Stimulated activated CD4-positive, alpha-beta T cell treated with anti-CD3 and anti-CD28 coated beads, Interleukin-1b, Interleukin-23, amount 100 ng/mL, for 24 hours (primary cell): ENCODE data around the gene AGBL1.

Experiments
- DNase-seq, 4 experiments: peaks; one replicate each; pipeline ENCODE4 v3.0.0-alpha.2; 2020; ENCODE audit warnings: low read depth in 4 of 4, low spot score in 1 of 4

Gene AGBL1

DNA sequence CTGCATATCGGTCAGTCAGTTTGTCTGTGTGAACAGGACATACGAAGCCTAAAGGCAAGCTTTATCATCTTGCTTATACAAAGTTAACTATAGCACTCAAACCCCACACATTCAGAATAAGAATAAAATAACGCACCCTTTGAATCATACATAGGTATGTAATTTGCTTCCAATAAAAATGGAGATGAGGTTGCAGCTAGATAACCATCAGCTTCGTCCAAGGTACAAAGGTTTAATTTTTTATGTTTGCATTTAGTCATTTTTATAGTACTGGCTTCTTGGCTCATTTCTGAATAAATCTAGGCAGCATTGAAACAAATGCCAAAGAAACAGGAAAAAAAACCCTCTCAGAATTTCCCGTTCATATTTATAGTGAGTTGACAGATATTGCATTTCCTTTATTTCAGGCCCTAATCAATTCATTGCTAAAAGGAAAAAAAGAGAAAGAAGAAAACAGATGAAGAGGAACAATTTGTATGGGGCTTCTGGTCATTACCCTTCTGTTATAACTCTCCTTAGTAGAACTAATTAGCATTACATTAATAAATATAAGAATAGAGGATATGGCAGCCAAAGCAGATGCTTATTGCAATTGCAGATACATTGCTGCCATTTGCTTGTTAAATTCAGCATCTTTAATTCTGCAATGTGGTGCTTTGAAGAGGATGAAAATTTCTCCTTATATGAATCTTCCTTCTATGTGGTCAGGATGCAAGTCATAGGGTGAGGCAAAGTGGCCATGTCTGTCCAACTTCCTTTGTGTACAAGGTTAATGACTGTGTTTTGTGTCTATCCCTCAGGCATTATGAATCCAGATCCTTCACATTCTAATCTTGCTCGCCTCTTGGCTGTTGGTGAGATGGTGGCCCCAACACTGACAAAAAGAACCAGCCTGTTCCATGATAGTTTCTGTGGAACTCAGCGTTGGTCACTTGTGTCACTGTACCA is 550.0 kb downstream of the AGBL1 start:
- DNase-seq = no peak

- DNase-seq = no peak
These were observed 551.3 kb downstream of the AGBL1 start for GRCh38 chr15:86630946-86631345.

DNA sequence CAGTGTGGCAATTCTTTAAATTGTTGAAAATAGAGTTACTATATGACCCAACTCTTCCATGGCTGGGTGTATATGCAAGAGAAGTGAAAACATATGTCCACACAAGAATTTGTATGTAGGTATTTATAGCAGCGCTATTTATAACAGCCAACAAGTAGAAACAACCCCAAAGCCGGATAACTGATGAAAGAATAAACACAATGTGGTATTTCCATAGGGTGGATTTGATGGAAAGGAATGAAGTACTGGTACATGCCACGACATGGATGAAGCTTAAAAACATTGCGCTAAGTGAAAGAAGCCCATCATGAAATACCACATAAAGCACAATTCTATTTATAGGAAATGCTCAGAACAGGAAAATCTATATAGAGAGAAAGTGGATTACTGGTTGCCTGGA is 554.5 kb downstream of the AGBL1 start:
- no peak for DNase-seq

DNA sequence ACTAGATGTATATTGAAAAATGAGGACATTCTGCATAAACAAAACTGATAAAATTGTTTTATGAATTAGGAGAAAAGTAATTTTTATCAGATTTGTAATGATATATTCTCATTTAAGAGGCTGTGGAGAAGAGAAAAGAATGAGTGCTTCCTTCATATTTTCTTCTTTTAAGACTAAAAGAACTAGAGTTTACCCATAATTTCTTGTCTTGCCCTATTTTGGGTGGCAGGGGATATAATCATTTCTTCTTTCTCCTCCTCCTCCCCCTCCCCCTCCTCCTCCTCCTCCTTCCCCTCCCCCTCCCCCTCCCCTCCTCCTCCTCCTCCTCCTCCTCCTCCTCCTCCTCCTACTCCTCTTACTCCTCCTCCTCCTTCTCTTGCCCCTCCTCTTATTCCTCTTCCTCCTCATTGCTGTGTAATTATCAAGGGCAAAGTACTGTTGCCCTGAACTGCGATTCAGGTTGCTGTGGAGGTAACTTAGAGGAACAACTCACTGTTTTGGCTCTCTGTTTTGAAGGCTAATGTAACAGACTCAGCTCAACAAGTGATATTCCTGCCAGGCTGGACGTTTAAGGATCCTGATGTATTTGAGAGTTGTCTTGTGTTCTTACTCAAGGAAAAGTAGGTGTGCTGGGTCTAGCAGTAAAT is 555.4 kb downstream of the AGBL1 start:
- no peak for DNase-seq

- DNase-seq = no peak
These were observed 564.7 kb downstream of the AGBL1 start for GRCh38 chr15:86644339-86644738.

DNA sequence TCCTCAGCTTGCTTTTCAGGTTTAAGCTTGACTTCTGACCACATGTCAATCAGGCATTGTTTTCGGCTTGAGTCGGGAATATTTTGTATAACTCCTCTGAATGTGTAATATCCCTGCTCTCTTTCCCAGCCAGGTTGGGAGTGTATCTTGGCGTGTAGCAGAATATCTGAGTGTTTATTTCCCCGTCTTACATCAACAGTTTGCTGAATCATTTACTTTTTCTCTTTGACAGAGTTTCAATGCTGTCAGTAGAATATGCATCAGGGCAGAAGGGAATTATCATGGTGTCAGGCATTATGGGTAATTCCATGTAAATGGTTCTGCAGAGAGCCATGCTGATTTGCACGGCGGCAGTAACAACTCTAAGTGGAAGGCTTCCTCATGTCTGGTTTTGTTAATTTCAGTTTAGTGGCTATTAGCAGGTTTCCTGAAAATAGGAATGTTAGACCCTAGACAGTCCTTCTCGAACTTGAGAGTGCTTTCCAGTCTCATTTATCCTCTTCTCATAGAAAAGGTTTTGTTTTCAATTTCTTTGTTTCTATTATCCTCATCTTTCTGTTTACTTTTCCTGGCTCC is 566.3 kb downstream of the AGBL1 start:
- no peak for DNase-seq

GRCh38 chr15:86647810-86648440 is 568.3 kb downstream of the AGBL1 start:
- DNase-seq = no peak

DNA sequence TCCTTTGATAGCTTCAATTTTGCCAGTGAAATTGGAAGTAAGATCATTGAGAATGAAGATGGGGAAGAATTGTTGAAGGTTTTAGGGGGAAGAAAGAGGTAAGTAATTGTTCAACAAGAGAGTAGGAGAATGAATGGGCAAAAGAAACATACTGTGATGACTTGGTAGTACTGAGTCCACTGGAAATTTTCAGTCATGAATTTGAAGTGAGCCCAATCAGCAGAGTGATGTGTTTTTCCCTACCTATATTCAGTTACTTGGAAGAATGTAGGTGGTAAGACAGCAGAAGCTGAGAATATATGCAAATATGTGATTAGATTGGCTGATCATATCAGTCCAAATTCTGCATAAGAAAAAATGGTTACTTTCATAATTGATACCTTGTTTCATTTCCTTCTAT is 569.6 kb downstream of the AGBL1 start:
- DNase-seq = no peak

GRCh38 chr15:86650094-86650493 is 570.4 kb downstream of the AGBL1 start:
- no peak for DNase-seq

DNA sequence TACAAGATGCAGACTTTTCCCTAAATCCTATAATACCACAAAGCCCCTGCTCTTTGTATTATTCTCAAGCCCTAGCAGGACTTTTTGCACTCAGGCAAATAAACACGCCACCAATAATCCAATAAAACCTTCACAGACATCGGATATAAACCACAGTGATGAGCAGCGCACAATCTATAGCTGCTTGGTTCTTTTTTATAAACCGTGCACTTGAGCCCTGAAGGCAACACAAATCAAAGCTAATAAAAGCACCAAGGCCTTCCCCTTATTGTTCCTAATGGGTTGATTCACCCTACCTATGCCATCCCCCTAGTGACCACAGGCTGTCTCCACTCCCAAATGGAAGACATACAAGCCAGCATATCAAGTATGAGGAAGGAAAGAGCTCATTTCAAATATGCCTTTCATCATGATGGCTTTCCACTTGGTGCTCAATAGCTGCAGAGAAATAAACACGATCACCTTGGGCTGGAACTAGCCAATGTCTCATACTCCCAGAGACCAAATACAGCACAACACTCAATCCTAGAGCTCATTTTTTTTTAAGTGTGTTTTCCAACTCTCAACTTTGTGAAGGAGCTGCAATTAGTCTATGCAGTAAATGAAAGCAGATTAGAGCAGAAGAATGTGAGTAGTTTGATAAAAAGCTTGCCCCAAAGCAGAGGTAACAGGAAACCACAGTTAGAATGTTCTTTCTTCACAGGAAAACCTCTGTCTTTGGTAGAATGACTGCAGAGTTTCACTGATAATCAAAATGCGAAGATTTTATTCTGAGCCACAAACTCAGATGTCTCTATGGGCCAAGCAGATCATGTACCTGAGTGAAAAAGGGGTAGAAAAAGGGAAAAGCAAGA is 573.9 kb downstream of the AGBL1 start:
- no peak for DNase-seq

DNA sequence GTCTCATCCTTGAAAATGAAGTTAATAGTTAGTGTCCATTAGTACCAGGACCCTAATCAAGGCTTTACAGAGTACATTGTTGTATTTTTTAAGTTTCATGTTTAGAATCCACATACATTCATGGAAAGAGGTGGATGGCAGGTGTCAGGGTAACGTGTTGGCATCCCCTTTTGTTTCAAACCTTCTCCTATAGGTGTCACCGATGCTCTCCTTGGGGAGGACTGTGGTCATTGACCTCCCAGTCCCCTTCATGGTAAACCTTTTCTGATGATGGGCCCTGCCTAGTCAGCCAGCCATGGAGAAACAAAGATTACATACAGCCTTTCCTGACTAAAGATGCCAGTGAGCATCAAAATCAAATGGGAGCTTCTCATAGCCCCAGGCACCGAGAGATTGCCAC is 574.8 kb downstream of the AGBL1 start:
- DNase-seq = no peak

DNA sequence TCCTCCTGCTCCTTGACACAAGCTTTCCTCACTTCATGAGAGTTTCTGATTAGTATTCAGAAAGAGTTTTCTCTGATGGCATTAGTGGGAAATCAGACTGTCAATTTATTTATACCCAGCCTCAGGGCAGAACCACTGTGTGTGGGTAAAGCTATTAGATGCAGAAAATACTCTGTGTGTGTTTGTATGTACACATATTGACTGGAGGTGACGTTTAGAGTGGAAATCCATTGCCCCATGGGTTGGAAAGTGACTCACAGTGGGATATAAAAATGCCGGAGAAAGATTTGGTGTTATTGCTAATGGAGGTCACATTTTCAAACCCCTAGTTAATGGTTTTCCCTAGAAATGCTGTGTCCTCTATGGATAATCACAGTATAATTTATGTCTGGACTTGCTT is 577.6 kb downstream of the AGBL1 start:
- no peak for DNase-seq

GRCh38 chr15:86659724-86660411 is 580.2 kb downstream of the AGBL1 start:
- no peak for DNase-seq

DNA sequence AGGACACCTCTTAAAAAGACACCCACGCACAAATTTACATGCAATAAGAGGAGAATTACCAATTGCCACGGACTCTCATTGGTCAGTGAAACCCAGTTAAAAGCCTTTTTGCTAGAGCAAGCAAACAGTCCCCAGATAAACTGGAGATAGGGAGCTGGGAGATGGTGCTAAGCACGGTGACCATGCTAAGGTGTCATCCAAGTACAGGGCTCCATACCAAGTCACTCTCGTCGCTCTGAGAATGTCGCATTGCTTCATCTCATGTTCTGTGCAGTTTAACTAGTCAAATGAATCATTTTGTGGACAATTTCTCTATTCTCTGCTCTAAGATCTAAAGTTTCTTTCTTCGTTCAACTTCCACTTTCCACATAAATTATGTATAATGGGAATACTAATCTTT is 581.9 kb downstream of the AGBL1 start:
- no peak for DNase-seq

- no peak for DNase-seq
These were observed 583.6 kb downstream of the AGBL1 start for GRCh38 chr15:86663304-86663703.

DNA sequence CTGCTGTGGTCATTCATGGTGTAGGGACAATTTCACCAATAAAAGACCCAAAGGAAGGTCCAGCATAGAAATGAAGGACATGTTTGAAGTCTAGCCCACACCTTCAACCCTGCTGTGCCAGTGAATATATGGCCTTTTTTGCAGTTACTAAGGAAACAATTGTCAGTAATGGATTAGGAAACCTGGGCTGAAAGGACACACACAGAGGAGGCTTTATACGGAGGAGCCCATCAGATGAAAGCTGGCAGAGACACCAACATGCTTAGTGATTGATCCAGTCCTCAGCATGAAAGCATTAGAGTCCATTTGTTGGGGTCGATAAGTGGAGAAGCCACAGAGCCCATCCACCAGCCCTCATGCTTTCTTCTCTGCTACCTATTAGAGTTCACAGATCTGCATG is 584.3 kb downstream of the AGBL1 start:
- no peak for DNase-seq

- DNase-seq = no peak
These were observed 584.9 kb downstream of the AGBL1 start for GRCh38 chr15:86664581-86664980.

DNA sequence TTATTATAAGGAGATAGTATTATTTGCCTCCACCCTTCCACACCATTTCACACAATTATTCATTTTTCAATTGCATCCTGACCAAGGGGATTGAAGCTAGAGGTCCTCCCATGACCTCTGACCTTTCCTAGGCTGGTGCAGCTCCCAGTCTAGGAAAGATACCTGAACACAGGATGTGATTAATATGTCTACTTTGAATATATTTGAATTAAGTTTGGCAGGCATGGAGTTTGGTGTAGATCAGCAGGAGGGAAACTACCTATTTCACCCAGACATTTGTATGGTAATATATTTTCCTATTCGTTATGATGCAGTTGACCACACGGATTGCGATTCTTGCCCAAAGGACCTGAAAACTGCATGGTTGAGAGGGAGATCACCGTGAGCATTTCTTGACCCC is 596.3 kb downstream of the AGBL1 start:
- DNase-seq = no peak

DNA sequence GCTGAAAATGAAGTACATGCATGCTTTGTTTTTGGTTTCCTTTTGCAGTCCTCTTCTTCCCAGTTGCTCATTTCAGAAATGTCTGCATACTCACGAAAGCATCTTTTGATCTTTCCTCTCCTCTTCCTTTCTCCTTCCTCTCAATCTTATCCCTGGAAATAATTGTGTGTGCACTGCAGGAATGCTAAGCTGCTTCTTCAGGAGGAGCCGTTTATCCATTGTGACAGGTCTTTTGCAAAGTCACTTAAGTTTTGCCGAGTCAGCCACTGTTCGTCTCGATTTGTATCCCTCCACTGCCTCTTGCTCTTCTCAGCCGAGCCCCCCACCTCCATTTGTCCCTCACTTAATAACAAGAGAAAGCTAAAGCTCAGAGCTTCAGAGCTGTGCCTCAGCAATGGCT is 597.6 kb downstream of the AGBL1 start:
- DNase-seq = no peak

- no peak for DNase-seq
These were observed 605.6 kb downstream of the AGBL1 start for GRCh38 chr15:86685263-86685662.
